SK-N-SH (cell line): Measurements from ENCODE around the gene PTER. TPM values are rescaled to one million over a fixed set of nuclear protein-coding genes. Genes with fewer than 3 reads are reported as not detected.

Experiments
- CTCF ChIA-PET: fragments of 300-600, 350-600 bp; formaldehyde crosslinking; extraction: SDS; loops from one replicate; lab custom pipeline; 2021; lab: Yijun Ruan, JAX
- POLR2A ChIA-PET: fragments of 350-600 bp; sonication (Branson Sonifier 250); formaldehyde crosslinking; extraction: SDS; loops from one replicate; lab custom pipeline; 2020; ENCODE audit warnings: antibody characterized with exemption, inconsistent platforms; lab: Yijun Ruan, JAX
- DNase-seq: peaks from one replicate; pipeline ENCODE4 v3.0.0; 2012
- H2AFZ ChIP-seq: fragments of 200-600 bp; sonication (generic); 2 replicates; pipeline ENCODE4 v1.8.1; 2016; ENCODE audit warnings: antibody characterized with exemption, mild to moderate bottlenecking, low read depth
- H3F3A ChIP-seq: fragments of 200-600 bp; sonication (generic); replicated peaks from 2 replicates; pipeline ENCODE3; 2016; ENCODE audit warnings: antibody characterized with exemption, mild to moderate bottlenecking; ENCODE audit not compliant: insufficient read depth
- H3K27ac ChIP-seq, 2 experiments: fragments of 200-500 bp in 1 of 2; fragments of 200-600 bp in 1 of 2; sonication (Bioruptor generic) in 1 of 2; sonication (generic), shearing (Covaris generic) in 1 of 2; 2 replicates each; pipeline versions ENCODE4 v1.5.1 to v1.6.1; 2014 to 2016; ENCODE audit warnings: low read depth in 2 of 2, inconsistent platforms in 1 of 2, low read length in 1 of 2, mild to moderate bottlenecking in 1 of 2, mixed read lengths in 1 of 2
- H3K27me3 ChIP-seq: fragments of 200-600 bp; sonication (generic), shearing (Covaris generic); 2 replicates; pipeline ENCODE4 v1.6.1; 2016; ENCODE audit warnings: mixed run types; ENCODE audit not compliant: insufficient read depth
- H3K36me3 ChIP-seq, 2 experiments: fragments of 200-500 bp in 1 of 2; fragments of 200-600 bp in 1 of 2; sonication (Bioruptor generic) in 1 of 2; sonication (generic) in 1 of 2; replicated peaks in 1 of 2; 2 replicates each; pipeline versions ENCODE3 to v1.5.1; 2014 to 2016; ENCODE audit warnings: low read length in 1 of 2, mild to moderate bottlenecking in 1 of 2; ENCODE audit not compliant: insufficient read depth in 2 of 2, control insufficient read depth in 1 of 2
- H3K4me1 ChIP-seq, 2 experiments: fragments of 200-500 bp in 1 of 2; fragments of 200-600 bp in 1 of 2; sonication (Bioruptor generic) in 1 of 2; sonication (generic), shearing (Covaris generic) in 1 of 2; 2 replicates each; pipeline versions ENCODE4 v1.5.1 to v1.6.1; 2014 to 2016; ENCODE audit warnings: low read depth in 1 of 2, low read length in 1 of 2, mixed run types in 1 of 2; ENCODE audit not compliant: insufficient read depth in 2 of 2, control insufficient read depth in 1 of 2
- H3K4me2 ChIP-seq: fragments of 200-600 bp; sonication (generic), shearing (Covaris generic); 2 replicates; pipeline ENCODE4 v1.6.1; 2017; ENCODE audit warnings: mixed run types
- H3K4me3 ChIP-seq, 2 experiments: fragments of 200-500 bp in 1 of 2; fragments of 200-600 bp in 1 of 2; sonication (Bioruptor generic) in 1 of 2; sonication (generic), shearing (Covaris generic) in 1 of 2; 2 replicates each; pipeline versions ENCODE4 v1.5.1 to v1.8.1; 2014 to 2016; ENCODE audit warnings: low read depth in 2 of 2, inconsistent platforms in 1 of 2, low read length in 1 of 2, mild to moderate bottlenecking in 1 of 2, mixed read lengths in 1 of 2, moderate library complexity in 1 of 2
- H3K79me2 ChIP-seq: fragments of 200-600 bp; sonication (generic); 2 replicates; pipeline ENCODE4 v1.8.1; 2017; ENCODE audit warnings: mild to moderate bottlenecking; ENCODE audit not compliant: insufficient read depth
- H3K9ac ChIP-seq: fragments of 200-600 bp; sonication (generic); 2 replicates; pipeline ENCODE4 v1.6.1; 2017; ENCODE audit warnings: mixed run types
- H3K9me2 ChIP-seq: fragments of 200-600 bp; sonication (generic); 2 replicates; pipeline ENCODE4 v1.6.1; 2017; ENCODE audit warnings: mixed run types
- H3K9me3 ChIP-seq: fragments of 200-600 bp; sonication (generic); 2 replicates; pipeline ENCODE4 v1.6.1; 2017; ENCODE audit warnings: mixed run types, mild to moderate bottlenecking, moderate library complexity
- H4K20me1 ChIP-seq: fragments of 200-600 bp; sonication (generic); 2 replicates; pipeline ENCODE4 v1.6.1; 2017; ENCODE audit warnings: mild to moderate bottlenecking, mixed run types; ENCODE audit not compliant: insufficient read depth
- ELF1 ChIP-seq: IDR thresholded peaks from 2 replicates; pipeline ENCODE4 v1.4.0; 2012
- EZH2phosphoT487 ChIP-seq: fragments of 200-600 bp; sonication (generic); IDR thresholded peaks from 2 replicates; pipeline ENCODE4 v1.6.1; 2017; ENCODE audit warnings: low read depth, mixed run types, mild to moderate bottlenecking, antibody characterized with exemption, moderate library complexity, borderline replicate concordance
- FOSL2 ChIP-seq: IDR thresholded peaks from 2 replicates; pipeline ENCODE4 v1.4.0; 2012; ENCODE audit warnings: low read depth, mild to moderate bottlenecking, moderate library complexity, borderline replicate concordance
- FOXJ3 ChIP-seq: sonication (generic); formaldehyde crosslinking; IDR thresholded peaks from 2 replicates; pipeline ENCODE4 v1.5.1; 2020; ENCODE audit warnings: mild to moderate bottlenecking, missing genetic modification reagents
- GATA2 ChIP-seq: sonication (generic); formaldehyde crosslinking; IDR thresholded peaks from 2 replicates; pipeline ENCODE4 v1.5.0; 2020; ENCODE audit warnings: mild to moderate bottlenecking, missing genetic modification reagents
- IRF3 ChIP-seq: fragments of 150-350 bp; IDR thresholded peaks from 2 replicates; pipeline ENCODE4 v1.6.1; 2016; ENCODE audit warnings: mild to moderate bottlenecking, low read depth, low read length
- JUND ChIP-seq: IDR thresholded peaks from 2 replicates; pipeline ENCODE4 v1.4.0; 2012
- MAX ChIP-seq: IDR thresholded peaks from 2 replicates; pipeline ENCODE4 v1.4.0; 2012; ENCODE audit warnings: low read depth
- MEF2A ChIP-seq: IDR thresholded peaks from 2 replicates; pipeline ENCODE4 v1.4.0; 2012; ENCODE audit warnings: low read depth, borderline replicate concordance
- MXI1 ChIP-seq: IDR thresholded peaks from 2 replicates; pipeline ENCODE4 v1.6.1; 2012; ENCODE audit warnings: mild to moderate bottlenecking, low read depth, low read length, improper control_type of control experiment
- NFIC ChIP-seq: IDR thresholded peaks from 2 replicates; pipeline ENCODE4 v1.4.0; 2012; ENCODE audit warnings: borderline replicate concordance
- RFX5 ChIP-seq: IDR thresholded peaks from 2 replicates; pipeline ENCODE4 v1.6.1; 2012; ENCODE audit warnings: mild to moderate bottlenecking, improper control_type of control experiment, low read length
- TAF1 ChIP-seq: IDR thresholded peaks from 2 replicates; pipeline ENCODE4 v1.6.1; 2012; ENCODE audit warnings: low read depth, mild to moderate bottlenecking, low read length, moderate library complexity, borderline replicate concordance
- TCF12 ChIP-seq: IDR thresholded peaks from 2 replicates; pipeline ENCODE4 v1.4.0; 2012
- ZBTB33 ChIP-seq: IDR thresholded peaks from 2 replicates; pipeline ENCODE4 v1.4.0; 2012; ENCODE audit warnings: low read depth, borderline replicate concordance
- WGBS: methylation state at CpG from one replicate; pipeline ENCODE4 v1.1.6; 2017; ENCODE audit warnings: low lambda C conversion rate; 5-methylcytosine and 5-hydroxymethylcytosine counted together
- polyA plus RNA-seq, 3 experiments: library from polyadenylated mRNA; depleted of rRNA; stranded (reverse); fragments of >200 nt; gene quantifications; 2 replicates each; pipeline ENCODE4 v1.2.3, GENCODE V29; 2012
- TF ChIP-seq, protein P1 (sequence below): IDR thresholded peaks from 2 replicates; pipeline ENCODE4 v1.6.1; 2012; ENCODE audit warnings: mild to moderate bottlenecking, low read depth, low read length, moderate library complexity
- TF ChIP-seq, protein P2 (sequence below): fragments of 200-600 bp; sonication (generic); IDR thresholded peaks from 2 replicates; pipeline ENCODE4 v1.6.1; 2017; ENCODE audit warnings: antibody characterized with exemption, mild to moderate bottlenecking, moderate library complexity

PTER gene
- polyA plus RNA-seq, 1 of the 3 experiments (the other 2 are of a cell fraction), result not detected

DNA sequence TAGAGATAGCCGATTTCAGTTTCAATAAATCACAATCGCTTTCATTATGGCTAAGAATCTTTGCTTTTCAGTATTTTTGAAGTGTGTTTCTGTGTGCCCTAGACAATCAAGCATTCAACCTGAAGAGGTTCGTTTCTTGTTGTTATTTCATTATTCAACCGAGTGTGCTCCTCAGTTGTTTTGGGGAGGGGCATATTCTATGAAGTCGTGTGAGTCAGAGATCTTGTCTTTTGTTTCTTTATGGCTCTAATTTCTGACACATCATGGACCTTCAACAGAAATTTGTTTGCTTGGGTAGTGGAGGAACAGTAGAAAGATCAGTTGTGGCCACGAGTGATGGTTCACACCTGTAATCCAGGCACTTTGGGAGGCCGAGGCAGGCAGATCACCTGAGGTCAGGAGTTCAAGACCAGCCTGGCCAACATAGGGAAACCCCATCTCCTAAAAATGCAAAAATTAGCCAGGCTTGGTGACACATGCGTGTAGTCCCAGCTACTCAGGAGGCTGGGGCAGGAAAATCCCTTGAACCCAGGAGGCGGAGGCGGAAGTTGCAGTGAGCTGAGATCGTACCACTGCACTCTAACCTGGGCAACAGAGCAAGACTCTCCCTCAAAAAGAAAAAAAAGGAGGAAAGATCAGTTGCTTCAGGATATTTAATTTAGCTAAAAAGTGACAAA lies 46.6 kb downstream of the PTER start:
- CTCF ChIA-PET, result interaction anchor here (1.3 to 1.7 kb wide), 2 partner anchors 14 to 62 kb away, joined by 3 read pairs; no protein-coding TSS in a partner anchor
- Histone ChIP-seq H3K4me1 (no peaks in the 10 kb centered on the region), H4K20me1 (no peaks in the 10 kb centered on the region), H3F3A (no peaks in the 10 kb centered on the region), H2AFZ (no peak overlapping the region), H3K79me2 (no peaks in the 10 kb centered on the region), H3K9me3 (no peaks in the 10 kb centered on the region), H3K27ac (no peak overlapping the region), H3K9ac (no peak overlapping the region), H3K4me2 (no peak overlapping the region), H3K4me3 (no peak overlapping the region), H3K27me3 (no peaks in the 10 kb centered on the region), H3K9me2 (no peaks in the 10 kb centered on the region), H3K36me3 (no peaks in the 10 kb centered on the region)
- TF ChIP-seq NFIC (no peak), FOXJ3 (CRISPR knock-in tag) (no peak), JUND (no peak), GATA2 (no peak), FOSL2 (no peak), MXI1 (no peak), TCF12 (no peak), MAX (no peak), ZBTB33 (no peak), MEF2A (no peak), RFX5 (no peak), EZH2phosphoT487 (no peak), TAF1 (no peak), IRF3 (no peak), ELF1 (no peak)
- TF ChIP-seq, protein P1, sequence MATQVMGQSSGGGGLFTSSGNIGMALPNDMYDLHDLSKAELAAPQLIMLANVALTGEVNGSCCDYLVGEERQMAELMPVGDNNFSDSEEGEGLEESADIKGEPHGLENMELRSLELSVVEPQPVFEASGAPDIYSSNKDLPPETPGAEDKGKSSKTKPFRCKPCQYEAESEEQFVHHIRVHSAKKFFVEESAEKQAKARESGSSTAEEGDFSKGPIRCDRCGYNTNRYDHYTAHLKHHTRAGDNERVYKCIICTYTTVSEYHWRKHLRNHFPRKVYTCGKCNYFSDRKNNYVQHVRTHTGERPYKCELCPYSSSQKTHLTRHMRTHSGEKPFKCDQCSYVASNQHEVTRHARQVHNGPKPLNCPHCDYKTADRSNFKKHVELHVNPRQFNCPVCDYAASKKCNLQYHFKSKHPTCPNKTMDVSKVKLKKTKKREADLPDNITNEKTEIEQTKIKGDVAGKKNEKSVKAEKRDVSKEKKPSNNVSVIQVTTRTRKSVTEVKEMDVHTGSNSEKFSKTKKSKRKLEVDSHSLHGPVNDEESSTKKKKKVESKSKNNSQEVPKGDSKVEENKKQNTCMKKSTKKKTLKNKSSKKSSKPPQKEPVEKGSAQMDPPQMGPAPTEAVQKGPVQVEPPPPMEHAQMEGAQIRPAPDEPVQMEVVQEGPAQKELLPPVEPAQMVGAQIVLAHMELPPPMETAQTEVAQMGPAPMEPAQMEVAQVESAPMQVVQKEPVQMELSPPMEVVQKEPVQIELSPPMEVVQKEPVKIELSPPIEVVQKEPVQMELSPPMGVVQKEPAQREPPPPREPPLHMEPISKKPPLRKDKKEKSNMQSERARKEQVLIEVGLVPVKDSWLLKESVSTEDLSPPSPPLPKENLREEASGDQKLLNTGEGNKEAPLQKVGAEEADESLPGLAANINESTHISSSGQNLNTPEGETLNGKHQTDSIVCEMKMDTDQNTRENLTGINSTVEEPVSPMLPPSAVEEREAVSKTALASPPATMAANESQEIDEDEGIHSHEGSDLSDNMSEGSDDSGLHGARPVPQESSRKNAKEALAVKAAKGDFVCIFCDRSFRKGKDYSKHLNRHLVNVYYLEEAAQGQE, result no peak
- TF ChIP-seq, protein P2, sequence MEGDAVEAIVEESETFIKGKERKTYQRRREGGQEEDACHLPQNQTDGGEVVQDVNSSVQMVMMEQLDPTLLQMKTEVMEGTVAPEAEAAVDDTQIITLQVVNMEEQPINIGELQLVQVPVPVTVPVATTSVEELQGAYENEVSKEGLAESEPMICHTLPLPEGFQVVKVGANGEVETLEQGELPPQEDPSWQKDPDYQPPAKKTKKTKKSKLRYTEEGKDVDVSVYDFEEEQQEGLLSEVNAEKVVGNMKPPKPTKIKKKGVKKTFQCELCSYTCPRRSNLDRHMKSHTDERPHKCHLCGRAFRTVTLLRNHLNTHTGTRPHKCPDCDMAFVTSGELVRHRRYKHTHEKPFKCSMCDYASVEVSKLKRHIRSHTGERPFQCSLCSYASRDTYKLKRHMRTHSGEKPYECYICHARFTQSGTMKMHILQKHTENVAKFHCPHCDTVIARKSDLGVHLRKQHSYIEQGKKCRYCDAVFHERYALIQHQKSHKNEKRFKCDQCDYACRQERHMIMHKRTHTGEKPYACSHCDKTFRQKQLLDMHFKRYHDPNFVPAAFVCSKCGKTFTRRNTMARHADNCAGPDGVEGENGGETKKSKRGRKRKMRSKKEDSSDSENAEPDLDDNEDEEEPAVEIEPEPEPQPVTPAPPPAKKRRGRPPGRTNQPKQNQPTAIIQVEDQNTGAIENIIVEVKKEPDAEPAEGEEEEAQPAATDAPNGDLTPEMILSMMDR, result no peak
- DNase-seq, result no peak
- WGBS, result 63% methylated on average over 11 of the region's 11 CpGs
- POLR2A ChIA-PET, result no interaction called here
